ENCODE results near the gene MCTP2. TPM values are rescaled to one million over a fixed set of nuclear protein-coding genes. Genes with fewer than 3 reads are reported as not detected.

Gene MCTP2
- polyA plus RNA-seq, 1 donor from 2014 or later: 12.2 TPM

DNA sequence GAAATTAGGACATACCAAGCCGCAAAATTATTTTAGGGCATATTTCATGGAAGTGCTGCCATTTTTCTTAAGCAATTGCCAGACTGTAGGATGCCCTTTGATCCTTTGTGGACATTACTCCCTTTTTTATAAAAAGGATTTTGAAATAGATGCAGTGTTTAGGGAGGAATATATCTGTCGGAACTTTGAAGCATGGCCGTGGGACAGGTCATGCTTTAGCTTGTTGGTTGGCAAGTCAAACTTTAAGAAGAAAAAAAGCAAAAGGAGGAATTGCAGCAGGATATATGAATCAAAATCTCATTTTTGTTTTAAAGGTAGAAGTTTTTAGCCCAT, 122.1 kb downstream of the MCTP2 start:
- peaks cover 5% of the 10 kb centered on the region for H3K36me3 Mint-ChIP-seq
- H3K4me1 Mint-ChIP-seq: peaks cover 0 to 6% (median 0%) of the 10 kb centered on the region in 3 donors
- no peaks in the 10 kb centered on the region for H3K27me3 Mint-ChIP-seq
- no peak overlapping the region for H3K27ac Mint-ChIP-seq
- H3K4me3 Mint-ChIP-seq: no peak overlapping the region
- no peaks in the 10 kb centered on the region for H3K9me3 Mint-ChIP-seq

DNA sequence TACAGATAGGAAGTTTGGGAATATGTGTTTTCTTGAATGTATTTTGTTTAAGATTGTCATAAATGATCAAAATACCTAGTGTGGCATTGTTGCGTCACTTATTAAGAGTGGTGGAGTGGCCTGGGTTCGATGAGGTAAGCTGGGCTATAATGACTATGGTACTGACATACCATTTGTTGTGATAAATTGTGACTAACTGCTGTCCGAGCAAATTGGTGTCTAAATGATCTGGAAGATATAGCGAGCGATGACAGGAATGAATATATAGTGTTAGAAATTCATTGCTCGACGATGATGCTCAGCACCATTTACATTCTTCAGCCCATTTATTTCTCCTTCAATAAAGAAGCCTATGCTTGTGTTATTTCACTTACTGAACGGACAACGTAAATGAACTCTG, 123.3 kb downstream of the MCTP2 start:
- H3K4me1 Mint-ChIP-seq: no peaks in the 10 kb centered on the region
- peaks cover 2% of the 10 kb centered on the region for H3K36me3 Mint-ChIP-seq
- no peak overlapping the region for H3K27ac Mint-ChIP-seq
- H3K27me3 Mint-ChIP-seq: no peaks in the 10 kb centered on the region
- H3K4me3 Mint-ChIP-seq: no peak overlapping the region
- H3K9me3 Mint-ChIP-seq: no peaks in the 10 kb centered on the region

GRCh38 chr15:94359716-94360115, 128.4 kb downstream of the MCTP2 start:
- Mint-ChIP-seq H3K4me3 (no peak overlapping the region), H3K9me3 (no peaks in the 10 kb centered on the region), H3K27ac (no peak overlapping the region), H3K27me3 (no peaks in the 10 kb centered on the region), H3K4me1 (no peaks in the 10 kb centered on the region), H3K36me3 (peaks cover 8% of the 10 kb centered on the region)

- H3K36me3 Mint-ChIP-seq: peaks cover 8% of the 10 kb centered on the region
- no peak overlapping the region for H3K27ac Mint-ChIP-seq
- no peaks in the 10 kb centered on the region for H3K27me3 Mint-ChIP-seq
- no peaks in the 10 kb centered on the region for H3K9me3 Mint-ChIP-seq
- no peak overlapping the region for H3K4me3 Mint-ChIP-seq
- no peaks in the 10 kb centered on the region for H3K4me1 Mint-ChIP-seq
Observed at GRCh38 chr15:94360251-94360685, 128.9 kb downstream of the MCTP2 start.

- H3K27me3 Mint-ChIP-seq: no peaks in the 10 kb centered on the region
- H3K27ac Mint-ChIP-seq: peak overlapping the region in 1 of 3 donors; percentile 63
- no peak overlapping the region for H3K4me3 Mint-ChIP-seq
- H3K9me3 Mint-ChIP-seq: no peaks in the 10 kb centered on the region
- H3K36me3 Mint-ChIP-seq: peaks cover 8% of the 10 kb centered on the region
- H3K4me1 Mint-ChIP-seq: no peaks in the 10 kb centered on the region
Observed at GRCh38 chr15:94362385-94363092, 131.2 kb downstream of the MCTP2 start.

- H3K27me3 Mint-ChIP-seq: no peaks in the 10 kb centered on the region
- no peaks in the 10 kb centered on the region for H3K4me1 Mint-ChIP-seq
- peaks cover 8% of the 10 kb centered on the region for H3K36me3 Mint-ChIP-seq
- no peaks in the 10 kb centered on the region for H3K9me3 Mint-ChIP-seq
- no peak overlapping the region for H3K4me3 Mint-ChIP-seq
- H3K27ac Mint-ChIP-seq: peak overlapping the region in 1 of 3 donors; percentile 63
Observed at GRCh38 chr15:94363382-94363781, 132.0 kb downstream of the MCTP2 start.

- no peak overlapping the region for H3K27ac Mint-ChIP-seq
- H3K36me3 Mint-ChIP-seq: peaks cover 7% of the 10 kb centered on the region
Observed at GRCh38 chr15:94366781-94367180, 135.4 kb downstream of the MCTP2 start.

DNA sequence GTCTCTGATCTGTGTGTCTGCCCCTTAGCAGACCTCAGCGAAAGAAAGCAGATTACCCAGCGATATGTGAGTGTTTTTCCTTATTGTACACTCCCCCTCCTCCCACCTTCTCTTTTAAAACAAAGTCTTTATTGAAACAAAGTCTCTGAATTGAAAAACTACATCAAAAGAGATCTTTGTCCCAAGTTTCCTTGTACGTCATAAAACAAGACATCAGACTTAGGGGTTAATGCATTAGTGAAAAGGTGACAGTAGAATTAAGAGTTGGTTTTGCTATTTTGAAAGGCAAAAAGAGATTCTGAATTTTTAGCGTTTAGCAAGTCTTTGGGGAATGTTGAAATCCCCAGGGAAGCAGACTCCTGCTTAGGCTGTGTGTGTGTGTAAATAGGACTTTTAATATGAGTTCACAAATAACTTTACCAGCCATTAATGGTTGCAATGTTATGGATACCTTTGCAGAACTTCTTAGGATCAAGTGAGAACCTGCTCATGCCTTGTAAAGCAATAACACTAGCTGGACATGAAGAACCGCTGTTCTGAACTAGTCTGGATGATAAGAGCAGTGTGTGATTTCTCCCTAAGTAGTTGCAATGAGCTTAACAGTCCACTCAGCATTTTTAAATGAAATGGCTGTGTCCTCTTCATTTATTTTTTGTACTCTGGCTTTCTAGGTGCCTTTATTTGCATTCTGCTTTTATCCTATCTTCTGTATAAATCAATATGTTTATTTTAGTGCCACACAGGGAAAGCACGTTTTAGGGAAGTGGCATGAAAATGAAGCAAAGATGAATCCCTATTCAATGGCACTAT, 136.6 kb downstream of the MCTP2 start:
- no peaks in the 10 kb centered on the region for H3K27me3 Mint-ChIP-seq
- H3K9me3 Mint-ChIP-seq: no peaks in the 10 kb centered on the region
- H3K27ac Mint-ChIP-seq: no peak overlapping the region

More at GRCh38 chr15:94366781-94367180, 135.4 kb downstream of the MCTP2 start:
- Mint-ChIP-seq H3K4me1 (no peaks in the 10 kb centered on the region), H3K9me3 (no peaks in the 10 kb centered on the region), H3K4me3 (no peak overlapping the region), H3K27me3 (no peaks in the 10 kb centered on the region)

DNA sequence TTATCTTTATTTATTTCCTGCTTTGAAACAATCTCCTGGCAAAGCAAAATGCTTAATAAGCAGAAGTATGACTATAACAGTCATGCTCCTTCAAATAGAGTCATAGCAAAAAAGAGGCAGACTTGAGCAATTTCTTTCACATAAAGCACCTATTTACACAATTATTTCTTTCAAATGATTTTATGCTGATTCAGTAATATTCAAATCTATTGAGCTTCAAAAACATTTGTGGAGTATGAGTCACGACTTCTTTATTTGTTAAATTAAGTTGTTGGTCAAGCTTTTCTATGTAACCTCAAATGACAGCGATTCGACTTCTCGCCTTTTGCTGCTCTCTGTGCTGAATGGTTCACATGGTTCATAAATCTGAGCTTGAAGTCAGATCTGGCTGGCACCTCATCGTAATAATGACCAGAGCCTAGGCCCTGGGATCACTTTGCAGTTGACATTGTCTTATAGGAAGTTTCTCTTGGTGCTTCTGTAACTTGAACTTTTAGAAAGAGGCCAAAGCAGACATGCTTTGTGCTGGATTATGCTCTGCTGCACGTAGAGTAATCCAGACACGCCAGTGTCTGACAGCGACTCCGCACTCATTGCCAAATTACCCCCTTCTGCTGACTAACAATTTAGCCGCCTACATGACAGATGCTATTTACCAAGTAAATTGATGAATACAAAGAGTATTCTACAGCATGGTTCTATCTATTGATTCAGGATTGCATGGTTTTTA, 139.0 kb downstream of the MCTP2 start:
- Mint-ChIP-seq H3K27ac (no peak overlapping the region), H3K4me3 (no peak overlapping the region), H3K27me3 (no peaks in the 10 kb centered on the region), H3K4me1 (no peaks in the 10 kb centered on the region), H3K9me3 (no peaks in the 10 kb centered on the region), H3K36me3 (peaks cover 7% of the 10 kb centered on the region)

More for the DNA sequence above, 136.6 kb downstream of the MCTP2 start:
- H3K4me1 Mint-ChIP-seq: no peaks in the 10 kb centered on the region
- peaks cover 7% of the 10 kb centered on the region for H3K36me3 Mint-ChIP-seq
- H3K4me3 Mint-ChIP-seq: no peak overlapping the region

DNA sequence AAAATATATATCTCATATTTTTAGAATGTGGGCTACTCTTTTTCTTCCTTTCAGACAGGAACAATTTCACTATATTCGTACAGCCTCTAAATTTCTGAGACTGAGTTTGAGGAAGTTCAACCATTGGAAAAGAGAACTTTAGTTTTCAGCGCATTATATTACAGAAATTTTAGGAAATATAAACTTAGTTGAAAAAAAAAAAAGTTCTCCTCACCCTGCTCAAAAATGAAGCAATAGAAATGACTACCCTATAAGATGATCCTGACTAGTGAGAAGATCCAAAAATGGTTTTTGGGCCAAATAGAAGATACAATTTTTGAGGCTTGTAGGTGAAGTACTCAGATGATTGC, 139.6 kb downstream of the MCTP2 start:
- no peaks in the 10 kb centered on the region for H3K27me3 Mint-ChIP-seq
- no peaks in the 10 kb centered on the region for H3K4me1 Mint-ChIP-seq
- no peak overlapping the region for H3K27ac Mint-ChIP-seq

DNA sequence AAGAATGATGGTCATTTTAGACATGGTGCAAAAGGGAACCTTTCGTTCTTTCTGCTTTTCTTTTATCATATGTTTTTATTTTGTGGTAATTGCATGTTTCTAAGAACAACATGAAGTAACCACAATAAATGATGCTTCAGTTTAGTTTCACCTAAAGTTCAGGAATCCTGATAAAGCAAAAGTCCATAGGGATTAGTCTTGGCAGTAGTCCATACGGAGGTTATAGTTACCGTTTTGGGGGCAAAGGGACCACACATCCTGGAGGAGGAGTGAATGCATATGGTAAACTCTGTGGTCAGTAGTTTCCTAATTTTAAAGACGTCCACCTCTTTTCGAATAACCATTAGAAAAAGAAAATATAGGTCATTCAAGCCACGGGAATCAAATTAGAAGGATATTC, 141.5 kb downstream of the MCTP2 start:
- H3K9me3 Mint-ChIP-seq: no peaks in the 10 kb centered on the region
- H3K36me3 Mint-ChIP-seq: peaks cover 7% of the 10 kb centered on the region
- H3K4me3 Mint-ChIP-seq: no peak overlapping the region
- no peaks in the 10 kb centered on the region for H3K27me3 Mint-ChIP-seq
- H3K27ac Mint-ChIP-seq: no peak overlapping the region
- H3K4me1 Mint-ChIP-seq: peaks cover 0 to 1% (median 0%) of the 10 kb centered on the region in 3 donors

More for the DNA sequence above, 139.6 kb downstream of the MCTP2 start:
- Mint-ChIP-seq H3K4me3 (no peak overlapping the region), H3K36me3 (peaks cover 7% of the 10 kb centered on the region), H3K9me3 (no peaks in the 10 kb centered on the region)

- Mint-ChIP-seq H3K4me3 (no peak overlapping the region), H3K27me3 (no peaks in the 10 kb centered on the region), H3K27ac (no peak overlapping the region), H3K36me3 (peaks cover 4% of the 10 kb centered on the region), H3K4me1 (peaks cover 0 to 1% (median 0%) of the 10 kb centered on the region in 3 donors), H3K9me3 (no peaks in the 10 kb centered on the region)
Observed at GRCh38 chr15:94375997-94376396, 144.6 kb downstream of the MCTP2 start.

- Mint-ChIP-seq H3K9me3 (no peaks in the 10 kb centered on the region), H3K27ac (peak overlapping the region in 1 of 3 donors; percentile 2), H3K4me1 (peaks cover 9 to 14% (median 10%) of the 10 kb centered on the region in 3 donors), H3K36me3 (peaks cover 7% of the 10 kb centered on the region), H3K27me3 (no peaks in the 10 kb centered on the region), H3K4me3 (no peak overlapping the region)
Observed at GRCh38 chr15:94379986-94380385, 148.6 kb downstream of the MCTP2 start.

DNA sequence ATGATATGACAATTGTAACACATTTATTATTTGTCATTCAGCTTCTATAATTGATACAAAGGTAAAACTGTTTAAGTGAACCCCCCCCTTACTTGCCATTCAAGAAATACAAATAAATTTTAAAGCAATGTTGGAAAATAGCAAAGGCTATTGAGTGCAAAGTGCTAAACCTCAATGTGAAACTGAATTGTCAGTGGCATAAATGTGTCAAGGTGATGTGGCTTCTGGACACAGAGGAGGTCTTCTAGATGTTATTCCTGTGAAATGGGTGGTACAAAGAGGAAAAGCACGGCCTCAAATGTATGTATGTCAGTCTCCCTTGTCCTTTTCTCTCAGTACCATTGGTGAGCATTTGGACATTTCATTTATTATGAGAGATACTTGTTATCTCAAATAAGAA, 149.4 kb downstream of the MCTP2 start:
- H3K27ac Mint-ChIP-seq: no peak overlapping the region
- peaks cover 10% of the 10 kb centered on the region for H3K36me3 Mint-ChIP-seq
- H3K4me3 Mint-ChIP-seq: no peak overlapping the region
- H3K27me3 Mint-ChIP-seq: no peaks in the 10 kb centered on the region
- H3K4me1 Mint-ChIP-seq: peaks cover 9 to 14% (median 10%) of the 10 kb centered on the region in 3 donors
- H3K9me3 Mint-ChIP-seq: no peaks in the 10 kb centered on the region

DNA sequence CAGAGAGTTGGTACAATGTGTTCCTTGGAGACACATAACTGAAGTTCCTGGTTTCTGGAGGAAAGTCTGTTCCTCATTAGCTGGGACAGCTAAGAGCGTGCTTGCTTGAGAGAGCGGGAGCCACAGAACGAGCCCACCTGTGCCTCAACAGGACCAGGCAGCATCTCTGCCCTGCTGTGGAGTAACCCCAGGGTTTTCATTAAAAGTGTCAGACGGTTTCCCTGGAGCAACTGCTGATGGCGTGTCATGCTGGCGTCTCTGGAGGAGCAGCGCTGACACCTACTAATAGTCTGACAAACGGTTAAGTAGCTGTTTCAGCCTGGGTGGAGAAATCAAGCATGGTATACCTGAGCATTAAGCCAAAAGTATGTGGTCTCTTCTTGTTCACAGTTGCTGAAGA, 150.0 kb downstream of the MCTP2 start:
- H3K4me1 Mint-ChIP-seq: peaks cover 9 to 14% (median 10%) of the 10 kb centered on the region in 3 donors
- H3K27me3 Mint-ChIP-seq: no peaks in the 10 kb centered on the region
- H3K36me3 Mint-ChIP-seq: peaks cover 12% of the 10 kb centered on the region
- H3K9me3 Mint-ChIP-seq: no peaks in the 10 kb centered on the region
- no peak overlapping the region for H3K27ac Mint-ChIP-seq
- no peak overlapping the region for H3K4me3 Mint-ChIP-seq
